Measurements from ENCODE around the gene ETS1.

ETS1 gene

DNA sequence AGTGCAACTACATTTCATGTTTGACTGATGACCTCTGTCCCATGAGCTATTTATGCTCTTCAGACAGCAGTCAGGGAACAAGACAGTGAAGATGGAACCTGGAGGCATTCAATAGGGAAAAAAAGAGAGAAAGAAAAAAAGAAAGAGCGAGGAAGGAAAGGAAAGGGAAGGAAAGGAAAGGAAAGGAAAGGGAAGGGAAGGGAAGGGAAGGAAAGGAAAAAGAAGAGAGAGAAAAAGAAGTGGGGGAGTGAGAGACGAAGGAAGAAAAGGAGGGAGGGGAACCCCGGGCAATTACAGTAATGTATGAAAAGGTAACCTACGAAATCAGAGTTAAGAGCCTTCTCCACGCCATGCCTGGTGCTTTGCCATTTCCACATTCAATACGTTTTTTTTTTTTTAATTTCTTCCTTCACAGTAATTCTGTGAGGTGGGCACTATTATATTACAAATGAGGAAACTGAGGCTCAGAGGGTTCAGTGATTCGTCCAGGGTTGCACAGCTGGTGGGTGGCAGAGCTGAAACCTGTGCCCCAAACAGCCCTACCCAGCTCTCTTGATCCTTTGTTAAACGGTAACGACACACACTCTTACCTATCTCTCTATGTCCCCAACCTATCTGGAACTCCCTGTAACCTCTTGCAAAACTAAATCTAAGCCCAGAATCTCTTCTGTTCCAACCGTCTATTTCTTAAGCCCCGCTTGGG is 39.3 kb downstream of the ETS1 start:
- Mint-ChIP-seq H3K27me3 (peaks cover 4% of the 10 kb centered on the region), H3K9me3 (no peaks in the 10 kb centered on the region), H3K4me3 (peak overlapping the region; percentile 67), H3K4me1 (peaks cover 89% of the 10 kb centered on the region), H3K36me3 (peaks cover 1% of the 10 kb centered on the region), H3K27ac (peak overlapping the region; percentile 61)
- CTCF ChIA-PET = interaction anchor here (0.5 kb wide), 1 partner anchor 257 kb away, joined by 3 read pairs; no protein-coding TSS in a partner anchor
- no peak for DNase-seq

DNA sequence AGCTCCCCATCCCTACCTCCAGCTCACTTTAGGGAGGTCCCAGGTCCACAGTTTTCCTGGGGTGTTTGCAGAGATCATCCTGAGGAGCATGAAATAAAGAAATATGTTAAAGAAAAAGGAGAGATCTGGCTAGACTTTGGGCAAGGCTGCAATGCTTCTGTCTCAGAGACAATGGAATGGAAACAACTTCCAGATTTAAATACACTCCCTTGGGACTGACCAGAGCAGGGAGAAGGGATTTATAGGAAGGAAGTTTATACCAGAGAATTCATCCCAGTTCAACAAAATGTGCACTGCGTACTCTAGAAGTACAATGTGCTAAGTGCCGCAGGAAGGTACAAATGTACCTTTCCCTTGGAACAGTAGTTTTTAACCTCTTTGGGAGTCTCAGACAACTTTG is 40.4 kb downstream of the ETS1 start:
- H3K4me1 Mint-ChIP-seq = peaks cover 82% of the 10 kb centered on the region
- no peak for DNase-seq
- no peaks in the 10 kb centered on the region for H3K9me3 Mint-ChIP-seq
- peaks cover 1% of the 10 kb centered on the region for H3K36me3 Mint-ChIP-seq
- H3K4me3 Mint-ChIP-seq = no peak overlapping the region
- CTCF ChIA-PET = interaction anchor here (0.8 to 1.7 kb wide), 2 partner anchors 34 to 82 kb away, joined by 3 to 4 read pairs; no protein-coding TSS in a partner anchor
- no peak overlapping the region for H3K27ac Mint-ChIP-seq
- peaks cover 4% of the 10 kb centered on the region for H3K27me3 Mint-ChIP-seq

DNA sequence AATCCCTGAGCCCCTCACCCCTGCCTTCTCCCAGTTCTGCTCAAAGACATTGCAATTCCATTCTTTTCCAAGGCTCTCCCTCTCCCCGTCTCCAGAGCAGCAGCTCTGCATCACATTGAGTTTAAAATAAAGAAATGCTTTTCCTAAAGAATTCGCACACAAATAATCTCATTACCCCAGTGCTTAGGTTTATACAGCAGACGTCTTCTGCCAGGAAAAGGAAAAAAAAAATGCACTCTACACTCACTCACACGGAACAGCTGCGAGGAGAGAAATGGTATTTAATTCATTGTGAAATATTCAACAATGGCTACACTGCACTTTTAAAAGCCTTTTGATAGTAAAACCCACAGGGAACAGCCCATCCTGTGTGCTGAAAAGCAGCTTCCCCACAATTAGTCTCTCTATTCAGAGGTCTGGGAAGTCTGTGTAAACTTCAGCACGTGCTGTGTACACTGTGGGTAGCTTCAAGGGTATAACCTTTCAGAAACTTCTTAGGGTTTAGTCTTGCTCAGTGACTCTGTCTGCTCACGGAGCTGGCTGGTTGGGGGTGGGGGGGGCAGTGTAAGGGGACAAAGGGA is 42.8 kb downstream of the ETS1 start:
- peak; percentile 28 for DNase-seq
- peaks cover 1% of the 10 kb centered on the region for H3K36me3 Mint-ChIP-seq
- CTCF ChIA-PET = interaction anchor here (0.7 to 1.6 kb wide), 3 partner anchors 10 to 87 kb away, joined by 3 to 5 read pairs (median 3); no protein-coding TSS in a partner anchor
- H3K4me3 Mint-ChIP-seq = peak overlapping the region; percentile 21
- H3K27me3 Mint-ChIP-seq = peaks cover 9% of the 10 kb centered on the region
- H3K9me3 Mint-ChIP-seq = no peaks in the 10 kb centered on the region
- peaks cover 58% of the 10 kb centered on the region for H3K4me1 Mint-ChIP-seq
- no peak overlapping the region for H3K27ac Mint-ChIP-seq

DNA sequence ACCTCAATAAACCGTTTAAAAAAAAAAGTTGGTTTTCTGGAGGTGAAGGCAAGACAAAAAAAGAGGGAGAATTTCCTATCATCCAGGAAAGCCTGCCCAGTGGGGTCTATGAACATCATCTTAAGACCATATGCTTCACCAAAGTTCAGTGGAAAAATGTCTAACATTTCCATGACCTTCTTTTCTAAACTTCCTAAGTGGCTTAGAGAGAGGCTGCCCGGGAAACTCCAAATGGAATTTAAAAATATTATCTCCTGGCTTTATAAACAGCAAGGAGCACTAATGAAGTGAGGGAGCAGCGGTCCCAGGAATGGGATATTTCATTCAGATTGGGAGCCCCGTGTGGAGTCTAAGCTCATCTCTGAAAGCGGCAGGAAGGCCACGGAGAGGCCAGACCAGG is 46.9 kb downstream of the ETS1 start:
- H3K4me3 Mint-ChIP-seq = no peak overlapping the region
- CTCF ChIA-PET = interaction anchor here (1.3 to 2.3 kb wide), 2 partner anchors 11 to 12 kb away, joined by 4 to 5 read pairs; no protein-coding TSS in a partner anchor
- no peaks in the 10 kb centered on the region for H3K9me3 Mint-ChIP-seq
- H3K36me3 Mint-ChIP-seq = no peaks in the 10 kb centered on the region
- H3K27me3 Mint-ChIP-seq = peaks cover 5% of the 10 kb centered on the region
- peaks cover 24% of the 10 kb centered on the region for H3K4me1 Mint-ChIP-seq
- no peak for DNase-seq
- H3K27ac Mint-ChIP-seq = no peak overlapping the region

DNA sequence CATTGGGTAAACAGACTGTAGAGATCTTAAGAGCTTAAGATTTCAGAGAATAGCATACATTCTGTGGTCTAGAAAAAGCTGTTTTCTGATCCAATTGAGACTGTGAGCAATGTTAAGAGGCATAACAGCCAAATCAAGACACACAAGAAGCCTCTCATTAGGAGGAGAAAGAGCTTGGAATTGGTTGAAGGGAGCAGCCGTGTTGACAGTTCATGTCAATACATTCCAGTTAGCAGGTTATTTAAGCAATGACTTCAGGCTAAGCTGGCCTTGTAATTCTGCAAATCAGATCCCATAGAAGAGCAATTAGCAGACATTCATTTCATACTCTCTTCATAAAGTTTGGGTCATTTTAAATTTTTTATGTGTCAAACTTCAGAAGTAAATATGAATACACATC is 50.9 kb downstream of the ETS1 start:
- peaks cover 5% of the 10 kb centered on the region for H3K27me3 Mint-ChIP-seq
- H3K9me3 Mint-ChIP-seq = no peaks in the 10 kb centered on the region
- H3K4me1 Mint-ChIP-seq = peaks cover 3% of the 10 kb centered on the region
- H3K4me3 Mint-ChIP-seq = no peak overlapping the region
- peaks cover 4% of the 10 kb centered on the region for H3K36me3 Mint-ChIP-seq
- no peak overlapping the region for H3K27ac Mint-ChIP-seq
- CTCF ChIA-PET = no interaction called here
- DNase-seq = no peak

DNA sequence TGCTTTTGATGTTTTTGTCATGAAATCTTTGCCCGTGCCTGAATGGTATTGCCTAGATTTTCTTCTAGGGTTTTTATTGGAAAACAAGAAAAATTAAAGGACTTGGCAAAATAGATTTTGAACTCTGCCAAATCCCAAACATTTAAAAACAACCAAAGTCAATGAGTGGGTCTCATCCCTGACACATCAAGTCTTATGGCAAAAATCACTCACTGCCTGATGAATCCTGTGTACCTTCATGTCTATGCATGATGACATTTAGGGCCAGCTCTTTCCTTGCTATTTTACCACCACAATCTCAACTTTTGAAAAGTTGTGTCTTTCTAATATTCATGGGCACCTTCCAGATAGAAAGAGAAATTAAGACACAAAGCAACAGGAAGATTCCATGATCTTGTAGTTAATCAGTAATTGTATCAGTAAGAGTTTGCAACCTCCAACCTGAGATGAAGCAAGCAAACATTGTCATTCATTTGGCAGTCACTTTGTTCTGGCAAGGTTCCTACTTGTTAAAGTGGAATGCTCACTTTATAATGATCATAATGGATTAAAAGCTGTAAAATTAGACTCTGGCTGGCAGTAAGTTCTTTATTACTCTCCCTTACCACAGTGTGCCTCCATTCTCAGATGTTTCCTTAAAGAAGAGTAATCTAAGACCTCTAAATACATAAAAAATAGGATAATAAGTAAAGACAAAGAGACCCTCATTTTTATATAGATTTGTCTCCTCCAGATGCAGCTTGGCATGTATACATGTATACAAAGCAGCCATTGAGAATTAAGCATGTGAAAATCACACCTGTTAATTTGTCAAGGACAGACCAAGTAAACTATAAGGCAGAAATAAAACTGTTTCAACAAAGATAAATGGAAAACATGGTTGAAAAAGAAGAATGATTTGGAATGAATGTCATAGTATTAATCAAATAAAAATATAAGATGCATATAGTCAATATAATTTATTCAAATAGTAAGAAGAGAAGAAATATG is 51.6 kb downstream of the ETS1 start:
- Mint-ChIP-seq H3K27ac (no peak overlapping the region), H3K9me3 (no peaks in the 10 kb centered on the region), H3K4me3 (no peak overlapping the region), H3K36me3 (peaks cover 4% of the 10 kb centered on the region), H3K27me3 (peaks cover 1% of the 10 kb centered on the region), H3K4me1 (peaks cover 3% of the 10 kb centered on the region)
- CTCF ChIA-PET = no interaction called here
- DNase-seq = no peak

DNA sequence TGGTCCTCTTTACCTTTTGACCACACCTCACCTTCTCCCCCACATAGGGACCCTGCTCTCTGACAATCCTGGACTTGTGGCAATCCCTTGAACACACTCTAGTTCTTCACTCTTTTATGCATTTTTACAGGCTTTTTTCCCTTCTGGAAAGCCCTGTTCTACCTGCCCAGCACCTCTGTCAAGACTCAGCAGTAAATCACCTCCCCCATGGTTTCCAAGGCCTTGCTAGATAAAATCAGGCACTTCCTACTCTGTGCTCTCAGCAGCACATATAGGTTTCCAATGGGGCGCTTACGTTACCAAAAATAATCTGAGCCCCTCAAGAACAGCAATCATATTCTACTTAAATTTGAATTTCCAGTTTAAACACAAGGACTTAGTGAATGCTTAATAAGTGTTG is 53.9 kb downstream of the ETS1 start:
- H3K27ac Mint-ChIP-seq = no peak overlapping the region
- no peak overlapping the region for H3K4me3 Mint-ChIP-seq
- no peaks in the 10 kb centered on the region for H3K9me3 Mint-ChIP-seq
- peaks cover 6% of the 10 kb centered on the region for H3K36me3 Mint-ChIP-seq
- CTCF ChIA-PET = no interaction called here
- H3K4me1 Mint-ChIP-seq = peaks cover 19% of the 10 kb centered on the region
- no peak for DNase-seq
- H3K27me3 Mint-ChIP-seq = no peaks in the 10 kb centered on the region

DNA sequence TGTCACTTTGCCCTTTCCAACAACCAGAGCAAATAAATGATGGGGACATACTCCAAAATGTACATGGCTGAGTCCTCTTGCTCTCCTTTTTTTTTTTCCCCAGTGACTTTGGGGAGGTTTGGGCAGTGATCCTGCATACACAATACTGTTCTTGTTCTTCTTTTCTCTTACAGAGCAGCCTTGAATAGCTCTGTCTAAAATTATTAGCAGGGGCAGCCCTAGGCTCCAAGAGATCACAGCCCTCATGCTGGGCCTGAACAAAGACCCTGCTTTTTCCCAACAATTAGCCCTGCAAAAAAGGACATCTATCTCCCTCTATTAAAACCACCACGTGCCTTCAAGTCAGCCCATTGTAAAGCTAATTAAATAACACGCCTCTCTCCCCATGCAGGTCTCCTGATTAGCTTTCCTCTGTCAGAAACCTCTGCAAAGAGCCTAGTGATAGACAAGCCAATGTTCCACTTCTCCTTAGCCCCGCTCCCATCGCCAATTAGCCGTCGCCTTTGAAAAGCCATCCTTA is 54.7 kb downstream of the ETS1 start:
- peaks cover 27% of the 10 kb centered on the region for H3K4me1 Mint-ChIP-seq
- CTCF ChIA-PET = interaction anchor here (1.7 kb wide), 1 partner anchor 10 kb away, joined by 3 read pairs; no protein-coding TSS in a partner anchor
- H3K9me3 Mint-ChIP-seq = no peaks in the 10 kb centered on the region
- H3K36me3 Mint-ChIP-seq = peaks cover 8% of the 10 kb centered on the region
- no peak overlapping the region for H3K4me3 Mint-ChIP-seq
- H3K27ac Mint-ChIP-seq = no peak overlapping the region
- no peak for DNase-seq
- H3K27me3 Mint-ChIP-seq = no peaks in the 10 kb centered on the region

DNA sequence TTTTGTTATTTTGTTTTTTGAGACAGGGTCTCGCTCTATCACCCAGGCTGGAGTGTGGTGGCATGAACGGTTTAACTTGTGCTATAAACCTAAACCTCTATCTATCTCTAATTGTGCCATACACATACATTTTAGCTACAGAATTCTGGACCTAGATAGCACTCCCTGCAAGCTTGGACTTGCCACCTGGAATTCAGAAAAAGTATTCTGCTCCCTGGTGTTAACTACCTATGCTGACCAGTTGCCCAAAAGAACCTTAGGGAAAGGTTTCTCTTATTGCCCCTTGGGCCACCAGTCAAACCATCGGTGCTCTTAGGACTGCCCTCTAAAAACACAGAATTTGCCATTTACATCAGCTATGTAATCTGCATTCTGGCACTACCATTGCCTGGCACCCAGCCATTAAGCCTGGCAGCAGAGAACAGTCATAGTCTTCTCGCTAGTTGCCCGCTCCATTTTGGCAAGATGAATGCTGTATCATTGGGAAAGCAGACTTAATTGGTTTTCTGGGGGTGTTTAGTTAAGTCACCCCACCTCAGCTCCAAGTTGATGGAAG is 55.3 kb downstream of the ETS1 start:
- H3K9me3 Mint-ChIP-seq = no peaks in the 10 kb centered on the region
- H3K36me3 Mint-ChIP-seq = peaks cover 8% of the 10 kb centered on the region
- DNase-seq = no peak
- CTCF ChIA-PET = interaction anchor here (1.7 kb wide), 1 partner anchor 9 kb away, joined by 3 read pairs; no protein-coding TSS in a partner anchor
- H3K4me1 Mint-ChIP-seq = peaks cover 33% of the 10 kb centered on the region
- H3K27me3 Mint-ChIP-seq = no peaks in the 10 kb centered on the region
- H3K4me3 Mint-ChIP-seq = no peak overlapping the region
- H3K27ac Mint-ChIP-seq = no peak overlapping the region

DNA sequence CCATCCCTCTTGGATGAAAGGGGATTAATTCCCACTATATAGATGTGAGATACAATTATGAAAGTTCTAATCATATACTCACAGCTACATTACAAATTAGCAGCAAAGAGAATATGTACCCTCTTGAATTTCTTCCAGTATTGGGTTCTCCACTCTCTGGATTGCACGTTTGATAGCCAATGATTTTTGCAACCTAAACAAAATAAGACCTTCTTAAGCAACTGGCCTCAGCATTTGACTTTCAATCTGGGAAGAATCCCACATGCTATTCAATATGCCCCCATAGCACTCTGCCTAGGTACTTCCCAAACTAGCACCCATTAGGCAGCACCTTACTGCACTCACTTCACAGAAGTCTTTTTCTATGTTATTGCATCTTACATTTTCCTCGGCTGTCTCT is 55.8 kb downstream of the ETS1 start:
- Mint-ChIP-seq H3K9me3 (no peaks in the 10 kb centered on the region), H3K4me3 (no peak overlapping the region), H3K36me3 (peaks cover 8% of the 10 kb centered on the region), H3K27ac (no peak overlapping the region), H3K27me3 (no peaks in the 10 kb centered on the region), H3K4me1 (peaks cover 38% of the 10 kb centered on the region)
- CTCF ChIA-PET = interaction anchor here (0.7 to 1.7 kb wide), 2 partner anchors 9 to 100 kb away, joined by 3 read pairs; no protein-coding TSS in a partner anchor
- DNase-seq = no peak

DNA sequence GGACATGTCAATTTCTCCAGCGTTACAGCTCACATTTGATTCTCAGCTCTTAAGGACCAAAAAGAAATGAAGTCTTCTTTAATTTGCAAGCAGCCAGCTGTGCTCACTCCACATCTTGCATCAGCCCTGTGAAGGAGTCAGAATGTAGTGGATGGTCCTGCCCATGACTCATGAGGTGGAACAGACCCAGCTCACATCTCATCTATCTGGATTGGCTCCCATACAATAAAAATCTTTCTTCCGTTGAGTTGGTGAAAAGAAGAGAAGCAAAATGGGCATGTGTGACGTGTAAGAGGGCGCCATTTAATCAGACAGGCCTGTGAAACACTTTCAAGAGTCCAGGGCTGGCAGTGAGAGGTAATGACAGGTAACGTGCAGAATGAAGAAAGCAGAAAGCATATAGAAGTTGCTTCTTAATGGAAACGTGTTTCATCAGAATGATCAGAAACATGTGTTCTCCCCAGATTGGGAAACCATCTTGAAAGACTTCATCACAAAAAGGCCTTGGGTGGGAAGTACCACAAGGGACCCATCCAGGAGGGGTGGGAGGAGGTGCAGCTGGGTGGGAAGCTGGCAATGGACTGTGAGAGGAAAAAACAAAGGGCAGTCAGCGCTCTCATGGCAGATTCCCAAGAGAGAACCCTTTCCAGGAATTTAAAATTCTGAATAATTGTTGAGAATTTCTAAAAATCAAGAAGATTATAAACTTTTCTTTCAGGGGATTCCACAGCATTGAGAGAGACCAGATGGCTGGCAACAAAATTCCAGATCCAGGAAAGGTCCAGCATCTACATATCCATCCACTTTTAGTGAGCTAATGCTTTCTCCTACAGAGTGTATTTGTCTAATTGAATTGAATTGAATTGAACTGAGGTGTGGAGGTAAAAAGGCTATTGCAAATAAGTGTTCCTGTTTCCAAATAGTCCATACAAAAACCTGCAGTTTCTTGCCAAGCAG is 57.0 kb downstream of the ETS1 start:
- H3K9me3 Mint-ChIP-seq = no peaks in the 10 kb centered on the region
- no peak for DNase-seq
- CTCF ChIA-PET = interaction anchor here (0.8 to 1.4 kb wide), 2 partner anchors 11 to 16 kb away, joined by 3 to 5 read pairs; no protein-coding TSS in a partner anchor
- no peaks in the 10 kb centered on the region for H3K27me3 Mint-ChIP-seq
- peaks cover 50% of the 10 kb centered on the region for H3K4me1 Mint-ChIP-seq
- H3K27ac Mint-ChIP-seq = no peak overlapping the region
- H3K4me3 Mint-ChIP-seq = no peak overlapping the region
- H3K36me3 Mint-ChIP-seq = peaks cover 8% of the 10 kb centered on the region

DNA sequence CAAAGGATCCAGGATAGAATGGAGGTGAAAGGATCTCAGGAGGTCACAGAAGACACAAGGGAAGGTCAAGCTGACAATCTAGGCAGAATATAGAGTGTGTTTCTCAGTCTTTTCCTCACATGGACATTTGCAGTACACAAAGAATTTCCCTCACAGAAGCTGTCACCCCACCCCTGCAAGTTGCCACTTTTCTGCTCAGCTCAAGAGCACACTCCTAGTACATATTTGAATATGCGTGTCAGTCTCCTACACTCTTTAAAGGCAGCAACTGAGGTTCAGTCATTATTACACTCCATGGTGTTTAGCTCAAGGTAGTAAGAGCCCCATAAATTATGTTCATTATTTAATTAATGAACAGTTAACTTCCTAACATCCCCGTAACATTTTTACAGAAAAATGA is 59.1 kb downstream of the ETS1 start:
- no peak overlapping the region for H3K27ac Mint-ChIP-seq
- CTCF ChIA-PET = interaction anchor here (0.7 to 1.6 kb wide), 5 partner anchors 12 to 104 kb away, joined by 3 to 4 read pairs (median 3); no protein-coding TSS in a partner anchor
- H3K4me1 Mint-ChIP-seq = peaks cover 68% of the 10 kb centered on the region
- no peaks in the 10 kb centered on the region for H3K27me3 Mint-ChIP-seq
- no peaks in the 10 kb centered on the region for H3K9me3 Mint-ChIP-seq
- no peak for DNase-seq
- peaks cover 4% of the 10 kb centered on the region for H3K36me3 Mint-ChIP-seq
- no peak overlapping the region for H3K4me3 Mint-ChIP-seq
